Heart left ventricle (tissue), 16 donors: ENCODE results near the gene FOXN3. TPM values are rescaled to one million over a fixed set of nuclear protein-coding genes. Genes with fewer than 3 reads are reported as not detected.
A peak's percentile ranks its signal among the peaks of the same experiment; 100 is the strongest.

Experiments used
- ATAC-seq, 4 donors: fragments of 200-7000 bp; cut with Tn5 transposase; one replicate each; pipeline ENCODE4 v1.9.1; 2020 to 2022; ENCODE audit warnings: moderate library complexity in 4 of 4, mild to moderate bottlenecking in 3 of 4, moderate number of reproducible peaks in 1 of 4
- DNase-seq, 5 donors: peaks; one replicate each; pipeline ENCODE4 v3.0.0-alpha.2; 2020
- H3K27ac ChIP-seq, 12 donors: fragments of 200-600 bp; sonication (generic) in 4 of 12; one replicate each; pipeline versions ENCODE4 v1.5.0 to v1.8.0; 2016 to 2022; ENCODE audit warnings: mild to moderate bottlenecking in 2 of 12
- H3K27me3 ChIP-seq, 9 donors: fragments of 200-600 bp; sonication (generic) in 2 of 9; one replicate each; pipeline versions ENCODE4 v1.5.1 to v1.8.0; 2016 to 2022; ENCODE audit warnings: mild to moderate bottlenecking in 3 of 9
- H3K36me3 ChIP-seq, 9 donors: fragments of 200-600 bp; sonication (generic) in 2 of 9; one replicate each; pipeline versions ENCODE4 v1.5.0 to v1.8.0; 2018 to 2022; ENCODE audit warnings: mild to moderate bottlenecking in 2 of 9
- H3K4me1 ChIP-seq, 12 donors: fragments of 200-600 bp; sonication (generic) in 4 of 12; one replicate each; pipeline versions ENCODE4 v1.5.0 to v1.8.0; 2016 to 2022; ENCODE audit warnings: mild to moderate bottlenecking in 3 of 12
- H3K4me3 ChIP-seq, 12 donors: fragments of 200-600 bp; sonication (generic) in 4 of 12; one replicate each; pipeline versions ENCODE4 v1.5.0 to v1.8.0; 2017 to 2022; ENCODE audit warnings: mild to moderate bottlenecking in 9 of 12, moderate library complexity in 4 of 12
- H3K9me3 ChIP-seq, 12 donors: fragments of 200-600 bp; sonication (generic) in 4 of 12; one replicate each; pipeline versions ENCODE4 v1.5.0 to v1.8.0; 2016 to 2022; ENCODE audit warnings: mild to moderate bottlenecking in 1 of 12
- POLR2A ChIP-seq, 2 donors: fragments of 450-650 bp; IDR thresholded peaks; one replicate each; pipeline ENCODE4 v1.6.1; 2017; ENCODE audit warnings: antibody characterized with exemption in 2 of 2, mild to moderate bottlenecking in 2 of 2, moderate library complexity in 2 of 2
- WGBS, 4 donors: extraction: QIAGEN DNeasy Blood & Tissue Kit in 2 of 4; methylation state at CpG; one replicate each; pipeline versions ENCODE4 v1.1.5 to v1.1.7; 2013 to 2018; 5-methylcytosine and 5-hydroxymethylcytosine counted together
- intact Hi-C, 10 donors: fragments of 100-400 bp; cut with DNase I; formaldehyde crosslinking; loops; one replicate each; pipeline versions ENCODE4 v1.11.1 to v1.14.2; 2022
- polyA plus RNA-seq, 2 donors: library from polyadenylated mRNA; stranded (reverse); fragments of 200-250 nt; gene quantifications; one replicate each; pipeline ENCODE4 v1.2.3, GENCODE V29; 2013
- total RNA-seq, 9 donors: library from RNA; depleted of rRNA in 2 of 9; stranded (reverse); fragments of >200 nt in 2 of 9; fragmentation: NEBNext Ultra II Directional in 3 of 9; extraction: Animal tissue kit (Norgen Biotek cat#: 25700) in 3 of 9; gene quantifications; one replicate each; pipeline versions ENCODE4 v1.1.0 to v1.2.4, GENCODE V29; 2016 to 2023
- TF ChIP-seq, protein P1 (sequence below), 12 donors: fragments of 200-600 bp; sonication (generic) in 4 of 12; IDR thresholded peaks; one replicate each; pipeline versions ENCODE4 v1.5.0 to v1.8.0; 2018 to 2022; ENCODE audit warnings: antibody characterized with exemption in 12 of 12, mild to moderate bottlenecking in 5 of 12
- donor health status: ischemic (EF 13 %, LVEDD 7.1; RV severe dilation, severe dysfunction).
- donor health status: healthy with polysubstance abuse.
- donor health status: DM: no; HTN: yes; CAD: no.
- donor health status: DM: no; HTN: no; CAD: no.
- donor health status: ischemic (EF 25% LVEDD 6.9; RV normal size, moderate dysfunction).
- donor health status: ischemic (EF 25% LVEDD 5.7; RV mildly dilated, moderate dysfunction).
- donor health status: healthy.
- donor health status: DM: yes; HTN: yes; CAD: no.
- donor health status: ischemic (EF 35%, LVEDD 5.7; RV mildly dilated, moderate dysfunction).
- donor health status: nonischemic (EF 11% LVEDD 7.7; RV severe dilation, severe dysfunction).
- donor health status: DM: yes; HTN: yes; CAD: no.
- donor health status: PGD.
- donor health status: ischemic (EF 29% LVEDD 5.4; RV normal size, mild dysfunction).
- donor health status: nonischemic (EF 23%, LVEDD 6.1; RV moderate dilation, normal function).

Gene FOXN3
- total and polyA plus RNA-seq, 11 donors = 24.4 to 161 (median 111) TPM

DNA sequence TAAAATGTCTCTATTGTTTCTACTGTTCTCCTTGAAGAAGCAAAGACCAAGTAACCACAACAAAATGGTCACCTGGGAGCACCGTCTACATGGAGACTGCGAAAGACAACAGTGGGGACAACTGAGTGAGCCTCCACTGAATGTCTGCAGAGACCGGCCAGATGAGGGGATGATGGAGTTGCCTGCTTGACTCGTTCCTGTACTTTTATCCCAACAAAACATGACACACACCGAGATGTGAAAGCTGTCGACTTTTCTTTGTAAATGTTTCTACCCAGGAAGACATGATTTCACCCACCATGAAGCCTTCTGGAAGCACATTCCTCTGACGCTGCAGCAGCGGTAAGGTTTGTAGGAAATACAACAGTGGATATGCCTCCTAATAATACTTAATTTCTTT, 66.9 kb downstream of the FOXN3 start:
- TF ChIP-seq POLR2A (IDR thresholded peaks at IDR 0.05) = no peak
- TF ChIP-seq, protein P1, sequence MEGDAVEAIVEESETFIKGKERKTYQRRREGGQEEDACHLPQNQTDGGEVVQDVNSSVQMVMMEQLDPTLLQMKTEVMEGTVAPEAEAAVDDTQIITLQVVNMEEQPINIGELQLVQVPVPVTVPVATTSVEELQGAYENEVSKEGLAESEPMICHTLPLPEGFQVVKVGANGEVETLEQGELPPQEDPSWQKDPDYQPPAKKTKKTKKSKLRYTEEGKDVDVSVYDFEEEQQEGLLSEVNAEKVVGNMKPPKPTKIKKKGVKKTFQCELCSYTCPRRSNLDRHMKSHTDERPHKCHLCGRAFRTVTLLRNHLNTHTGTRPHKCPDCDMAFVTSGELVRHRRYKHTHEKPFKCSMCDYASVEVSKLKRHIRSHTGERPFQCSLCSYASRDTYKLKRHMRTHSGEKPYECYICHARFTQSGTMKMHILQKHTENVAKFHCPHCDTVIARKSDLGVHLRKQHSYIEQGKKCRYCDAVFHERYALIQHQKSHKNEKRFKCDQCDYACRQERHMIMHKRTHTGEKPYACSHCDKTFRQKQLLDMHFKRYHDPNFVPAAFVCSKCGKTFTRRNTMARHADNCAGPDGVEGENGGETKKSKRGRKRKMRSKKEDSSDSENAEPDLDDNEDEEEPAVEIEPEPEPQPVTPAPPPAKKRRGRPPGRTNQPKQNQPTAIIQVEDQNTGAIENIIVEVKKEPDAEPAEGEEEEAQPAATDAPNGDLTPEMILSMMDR (IDR thresholded peaks at IDR 0.05) = no peak
- H3K27ac ChIP-seq = no peak overlapping the region
- H3K36me3 ChIP-seq = peaks cover 0 to 34% (median 13%) of the 10 kb centered on the region in 9 donors
- H3K4me3 ChIP-seq = no peak overlapping the region
- 93 to 95% (median 94%) methylated on average over 8 of the region's 8 CpGs for WGBS, 4 donors
- H3K4me1 ChIP-seq = peaks cover 9 to 40% (median 21%) of the 10 kb centered on the region in 12 donors
- H3K27me3 ChIP-seq = no peaks in the 10 kb centered on the region
- DNase-seq (no peak), ATAC-seq (no peak)
- intact Hi-C loops = loop anchor here in 1 of 10 donors (5.0 kb wide), 1 partner anchor 33 kb away; no protein-coding TSS in a partner anchor
- no peaks in the 10 kb centered on the region for H3K9me3 ChIP-seq

DNA sequence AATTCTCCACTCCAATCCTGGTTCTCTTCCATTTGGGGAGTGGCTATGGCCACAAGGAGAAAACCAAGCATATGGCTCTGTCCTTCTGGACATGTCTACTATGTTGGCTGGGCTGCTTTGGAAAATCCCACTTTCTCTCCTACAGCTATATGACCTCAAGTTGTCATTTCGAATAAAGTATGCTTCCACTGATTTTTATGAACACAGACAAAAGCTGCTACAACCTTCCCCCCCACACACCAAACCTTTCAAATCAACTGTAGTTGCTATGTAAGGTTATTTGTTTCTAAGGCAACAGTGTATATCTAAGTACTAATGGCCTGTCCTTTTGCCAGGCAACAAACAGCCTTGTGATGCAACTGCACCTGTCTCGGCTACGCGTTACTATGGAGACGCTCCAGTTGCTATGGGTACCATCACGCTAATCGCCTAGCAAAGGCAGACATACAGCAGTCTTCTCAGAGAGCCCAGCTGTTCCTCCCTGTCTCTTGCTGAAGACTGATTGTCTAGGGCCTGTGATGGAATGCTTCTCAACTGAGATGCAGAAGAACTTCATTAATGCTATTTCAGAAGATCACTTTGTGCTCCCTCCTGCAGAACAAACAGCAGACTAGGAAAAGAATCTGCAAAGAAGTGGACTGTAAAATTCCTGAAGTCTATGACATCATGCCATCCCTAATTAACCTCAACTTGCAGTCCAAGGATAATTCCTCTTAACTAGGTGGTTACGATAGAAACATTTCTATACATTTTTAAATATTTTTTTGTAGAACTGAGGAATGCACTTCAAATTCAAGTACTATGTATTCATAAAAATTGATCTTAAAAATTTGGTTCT, 67.6 kb downstream of the FOXN3 start:
- H3K9me3 ChIP-seq = no peaks in the 10 kb centered on the region
- intact Hi-C loops = loop anchor here in 1 of 10 donors (5.0 kb wide), 1 partner anchor 32 kb away; no protein-coding TSS in a partner anchor
- 72 to 84% (median 80%) methylated on average over 8 of the region's 8 CpGs for WGBS, 4 donors
- no peak overlapping the region for H3K4me3 ChIP-seq
- DNase-seq (peak in 1 of 5 donors; percentile 52), ATAC-seq (peak in 2 of 4 donors; percentile 41 to 79)
- H3K27ac ChIP-seq = no peak overlapping the region
- H3K4me1 ChIP-seq = peaks cover 9 to 48% (median 21%) of the 10 kb centered on the region in 12 donors
- no peak for TF ChIP-seq POLR2A (IDR thresholded peaks at IDR 0.05)
- TF ChIP-seq, protein P1 (IDR thresholded peaks at IDR 0.05) = no peak
- H3K27me3 ChIP-seq = no peaks in the 10 kb centered on the region
- peaks cover 0 to 34% (median 13%) of the 10 kb centered on the region in 9 donors for H3K36me3 ChIP-seq

DNA sequence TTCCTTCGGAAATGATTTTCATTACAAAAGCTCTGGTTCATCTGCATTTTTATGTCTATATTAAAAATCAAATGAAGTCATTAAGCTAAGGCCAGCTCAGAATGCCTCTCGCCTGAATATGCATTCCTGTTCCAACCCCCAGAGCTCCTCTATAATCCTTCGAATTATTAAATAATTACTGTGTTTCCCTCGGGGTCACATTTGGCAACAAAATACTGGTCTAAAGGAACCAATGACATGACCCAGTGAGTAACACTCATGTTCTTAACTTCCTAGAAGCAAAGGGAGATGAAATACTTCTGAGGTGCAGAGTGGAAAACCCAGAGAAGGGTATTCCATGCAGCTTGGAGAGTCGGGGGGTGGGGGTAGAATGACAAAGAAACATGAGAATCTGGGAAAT, 68.3 kb downstream of the FOXN3 start:
- peaks cover 9 to 49% (median 21%) of the 10 kb centered on the region in 12 donors for H3K4me1 ChIP-seq

DNA sequence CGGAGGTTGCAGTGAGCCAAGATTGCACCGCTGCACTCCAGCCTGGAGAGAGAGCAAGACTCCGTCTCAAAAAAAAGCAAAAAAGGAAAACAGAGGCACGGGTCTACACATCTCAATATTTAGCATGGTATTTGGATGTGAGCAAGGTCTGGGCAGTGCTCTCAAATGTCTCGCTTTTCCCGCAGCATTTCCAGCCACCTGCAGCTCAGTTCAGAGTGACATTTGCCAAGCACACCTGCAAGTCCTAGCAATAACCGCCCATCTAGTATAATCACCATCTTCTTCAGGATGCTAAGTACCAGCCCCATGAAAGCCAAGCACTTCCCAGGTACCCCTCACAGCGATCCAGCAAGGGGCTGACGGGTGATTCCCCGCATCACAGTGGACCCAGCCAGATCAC, 69.1 kb downstream of the FOXN3 start:
- 94 to 98% (median 97%) methylated on average over 10 of the region's 10 CpGs for WGBS, 4 donors
- no peak for ATAC-seq

More for the DNA sequence above, 68.3 kb downstream of the FOXN3 start:
- no peak for TF ChIP-seq POLR2A (IDR thresholded peaks at IDR 0.05)
- TF ChIP-seq, protein P1 (IDR thresholded peaks at IDR 0.05) = no peak
- Histone ChIP-seq H3K4me3 (no peak overlapping the region), H3K27ac (no peak overlapping the region), H3K36me3 (peaks cover 0 to 34% (median 13%) of the 10 kb centered on the region in 9 donors), H3K27me3 (no peaks in the 10 kb centered on the region), H3K9me3 (no peaks in the 10 kb centered on the region)
- intact Hi-C loops = no loop called here
- ATAC-seq (peak in 1 of 4 donors; percentile 10), DNase-seq (no peak)
- WGBS, 4 donors = 75 to 79% (median 77%) methylated on average over 5 of the region's 5 CpGs

More for the DNA sequence above, 69.1 kb downstream of the FOXN3 start:
- Histone ChIP-seq H3K36me3 (peaks cover 0 to 34% (median 13%) of the 10 kb centered on the region in 9 donors), H3K27me3 (no peaks in the 10 kb centered on the region), H3K27ac (no peak overlapping the region), H3K9me3 (no peaks in the 10 kb centered on the region), H3K4me1 (peaks cover 9 to 53% (median 23%) of the 10 kb centered on the region in 12 donors), H3K4me3 (no peak overlapping the region)
- TF ChIP-seq POLR2A (IDR thresholded peaks at IDR 0.05) = no peak
- TF ChIP-seq, protein P1 (IDR thresholded peaks at IDR 0.05) = no peak
- DNase-seq = no peak
- intact Hi-C loops = no loop called here
